CD14-positive monocyte (primary cell): Measurements from ENCODE around the gene IL3. TPM values are rescaled to one million over a fixed set of nuclear protein-coding genes. Genes with fewer than 3 reads are reported as not detected.

Source experiments
- DNase-seq, 3 donors: peaks; one replicate each; pipeline ENCODE4 v3.0.0-alpha.2; 2011 to 2022
- H2AFZ ChIP-seq: 2 replicates; pipeline ENCODE4 v1.6.0; 2012; ENCODE audit warnings: mild to moderate bottlenecking, low read depth, low read length, inconsistent platforms; ENCODE audit not compliant: insufficient read depth, poor library complexity, severe bottlenecking
- H3K27ac ChIP-seq, 2 donors: 1 replicate in 1 of 2; 2 replicates in 1 of 2; pipeline ENCODE4 v1.5.1; 2012 to 2013; ENCODE audit warnings: low read length in 2 of 2, control low read depth in 1 of 2, inconsistent platforms in 1 of 2, low read depth in 1 of 2, mild to moderate bottlenecking in 1 of 2
- H3K27me3 ChIP-seq, 2 donors: one replicate each; pipeline versions ENCODE4 v1.6.0 to v1.6.1; 2011 to 2013; ENCODE audit warnings: low read length in 2 of 2; ENCODE audit not compliant: control insufficient read depth in 2 of 2, insufficient read depth in 2 of 2
- H3K36me3 ChIP-seq, 2 donors: replicated peaks in 1 of 2; 1 replicate in 1 of 2; 2 replicates in 1 of 2; pipeline versions ENCODE4 v1.5.1 to v1.6.1; 2012 to 2013; ENCODE audit warnings: low read length in 2 of 2, control low read depth in 1 of 2, inconsistent platforms in 1 of 2, mild to moderate bottlenecking in 1 of 2; ENCODE audit not compliant: insufficient read depth in 2 of 2, control insufficient read depth in 1 of 2
- H3K4me1 ChIP-seq, 2 donors: 1 replicate in 1 of 2; 2 replicates in 1 of 2; pipeline versions ENCODE4 v1.5.1 to v1.6.1; 2012 to 2013; ENCODE audit warnings: low read length in 2 of 2, control low read depth in 1 of 2, inconsistent platforms in 1 of 2, mild to moderate bottlenecking in 1 of 2, moderate library complexity in 1 of 2; ENCODE audit not compliant: insufficient read depth in 2 of 2, control insufficient read depth in 1 of 2
- H3K4me2 ChIP-seq: replicated peaks from 2 replicates; pipeline ENCODE3; 2012; ENCODE audit warnings: low read length, moderate library complexity, mild to moderate bottlenecking; ENCODE audit not compliant: poor library complexity, severe bottlenecking; ENCODE audit errors: extremely low read depth
- H3K4me3 ChIP-seq, 3 experiments: fragments of 200-600 bp in 1 of 3; sonication (generic) in 1 of 3; replicated peaks in 1 of 3; 1 replicate in 2 of 3; 2 replicates in 1 of 3; pipeline ENCODE4 v1.5.1; 2011 to 2013; ENCODE audit warnings: low read length in 3 of 3, mild to moderate bottlenecking in 3 of 3, control low read depth in 2 of 3, low read depth in 2 of 3, inconsistent platforms in 1 of 3, moderate library complexity in 1 of 3
- H3K79me2 ChIP-seq: 2 replicates; pipeline ENCODE4 v1.6.0; 2012; ENCODE audit warnings: mild to moderate bottlenecking, control low read depth, inconsistent platforms, low read length, moderate library complexity; ENCODE audit not compliant: insufficient read depth
- H3K9ac ChIP-seq: 2 replicates; pipeline ENCODE4 v1.6.0; 2017; ENCODE audit warnings: low read length, mild to moderate bottlenecking; ENCODE audit not compliant: insufficient read depth, poor library complexity, severe bottlenecking
- H3K9me3 ChIP-seq, 2 donors: replicated peaks in 1 of 2; 1 replicate in 1 of 2; 2 replicates in 1 of 2; pipeline versions ENCODE4 v1.5.1 to v1.6.1; 2012 to 2013; ENCODE audit warnings: low read length in 2 of 2, control low read depth in 1 of 2; ENCODE audit not compliant: control insufficient read depth in 1 of 2, insufficient read depth in 1 of 2
- H4K20me1 ChIP-seq: 2 replicates; pipeline ENCODE4 v1.6.0; 2012; ENCODE audit warnings: mild to moderate bottlenecking, low read length, control low read depth, moderate library complexity; ENCODE audit not compliant: insufficient read depth
- H3K27ac Mint-ChIP-seq, 7 donors: one replicate each; pipeline ENCODE4 v1.8.0; 2020; ENCODE audit warnings: mild to moderate bottlenecking in 7 of 7, mixed read lengths in 7 of 7, moderate library complexity in 6 of 7, inconsistent platforms in 2 of 7
- H3K27me3 Mint-ChIP-seq, 3 donors: one replicate each; pipeline ENCODE4 v1.8.0; 2021 to 2022; ENCODE audit warnings: low read depth in 3 of 3, mild to moderate bottlenecking in 3 of 3, mixed read lengths in 3 of 3, moderate library complexity in 3 of 3, inconsistent platforms in 1 of 3
- H3K36me3 Mint-ChIP-seq, 2 donors: one replicate each; pipeline ENCODE4 v1.8.0; 2020; ENCODE audit warnings: mixed read lengths in 2 of 2, inconsistent platforms in 1 of 2, mild to moderate bottlenecking in 1 of 2
- H3K4me1 Mint-ChIP-seq: one replicate; pipeline ENCODE4 v1.8.0; 2020; ENCODE audit warnings: mild to moderate bottlenecking, mixed read lengths
- H3K4me3 Mint-ChIP-seq, 2 donors: one replicate each; pipeline ENCODE4 v1.8.0; 2020; ENCODE audit warnings: mild to moderate bottlenecking in 2 of 2, mixed read lengths in 2 of 2, moderate library complexity in 1 of 2
- H3K9me3 Mint-ChIP-seq, 7 donors: one replicate each; pipeline ENCODE4 v1.8.0; 2020 to 2022; ENCODE audit warnings: mixed read lengths in 7 of 7, mild to moderate bottlenecking in 6 of 7, moderate library complexity in 6 of 7, inconsistent platforms in 2 of 7
- CTCF ChIP-seq: fragments of 200-600 bp; IDR thresholded peaks from one replicate; pipeline ENCODE4 v1.8.0; 2022; ENCODE audit warnings: antibody characterized with exemption, mild to moderate bottlenecking
- WGBS: methylation state at CpG from one replicate; pipeline ENCODE4 v1.1.5; 2013; ENCODE audit warnings: missing lambda C conversion rate; ENCODE audit not compliant: insufficient coverage; 5-methylcytosine and 5-hydroxymethylcytosine counted together
- intact Hi-C, 2 donors: fragments of 100-400 bp; cut with micrococcal nuclease; formaldehyde crosslinking; loops; one replicate each; pipeline versions ENCODE4 v1.15.0 to v1.15.1; 2023
- polyA plus RNA-seq, 3 donors: library from polyadenylated mRNA; depleted of rRNA in 1 of 3; unstranded in 2 of 3; stranded (reverse) in 1 of 3; fragments of 300-500 nt in 2 of 3; fragments of >200 nt in 1 of 3; fragmentation: Illumina TruSeq in 2 of 3; gene quantifications; 1 replicate in 2 of 3; 2 replicates in 1 of 3; pipeline ENCODE4 v1.2.3, GENCODE V29; 2012 to 2021

Gene IL3
- polyA plus RNA-seq, 3 donors: not detected

GRCh38 chr5:132100672-132101261, 40.3 kb downstream of the IL3 start:
- no peaks in the 10 kb centered on the region for H3K79me2 ChIP-seq
- no peaks in the 10 kb centered on the region for H3K36me3 ChIP-seq
- peaks cover 57% of the 10 kb centered on the region for H3K4me1 Mint-ChIP-seq
- H3K27ac Mint-ChIP-seq: peak overlapping the region in 3 of 7 donors; percentile 18 to 66 (median 61)
- H3K27me3 ChIP-seq: no peaks in the 10 kb centered on the region
- H3K4me2 ChIP-seq: peak overlapping the region; percentile 1
- peaks cover 25 to 46% of the 10 kb centered on the region in 2 donors for H3K4me1 ChIP-seq
- peaks cover 16 to 17% (median 16%) of the 10 kb centered on the region in 3 donors for H3K27me3 Mint-ChIP-seq
- peak in 2 of 3 donors; percentile 30 to 40 for DNase-seq
- intact Hi-C loops: loop anchor here in 1 of 2 donors (5.0 kb wide), 1 partner anchor 33 kb away; no protein-coding TSS in a partner anchor
- peaks cover 0 to 2% (median 0%) of the 10 kb centered on the region in 7 donors for H3K9me3 Mint-ChIP-seq
- H3K36me3 Mint-ChIP-seq: peaks cover 0 to 9% of the 10 kb centered on the region in 2 donors
- peak overlapping the region in 1 of 2 donors; percentile 24 for H3K4me3 Mint-ChIP-seq
- no peaks in the 10 kb centered on the region for H3K9me3 ChIP-seq
- WGBS: 100% methylated on average over 2 of the region's 8 CpGs
- no peak for TF ChIP-seq CTCF
- no peak overlapping the region for H2AFZ ChIP-seq
- no peak overlapping the region for H3K27ac ChIP-seq
- H3K4me3 ChIP-seq: no peak overlapping the region
- H3K9ac ChIP-seq: no peak overlapping the region
- no peaks in the 10 kb centered on the region for H4K20me1 ChIP-seq

GRCh38 chr5:132101385-132101880, 41.0 kb downstream of the IL3 start:
- no peak overlapping the region for H3K9ac ChIP-seq
- 95% methylated on average over 4 of the region's 6 CpGs for WGBS
- Mint-ChIP-seq H3K27me3 (peaks cover 15 to 17% (median 16%) of the 10 kb centered on the region in 3 donors), H3K9me3 (peaks cover 0 to 2% (median 0%) of the 10 kb centered on the region in 7 donors), H3K27ac (peak overlapping the region in 1 of 7 donors; percentile 18), H3K4me1 (peaks cover 57% of the 10 kb centered on the region), H3K36me3 (peaks cover 0 to 9% of the 10 kb centered on the region in 2 donors), H3K4me3 (peak overlapping the region in 1 of 2 donors; percentile 24)
- H2AFZ ChIP-seq: no peak overlapping the region
- peaks cover 25 to 46% of the 10 kb centered on the region in 2 donors for H3K4me1 ChIP-seq
- H3K4me2 ChIP-seq: no peak overlapping the region
- H3K79me2 ChIP-seq: no peaks in the 10 kb centered on the region
- H3K27ac ChIP-seq: no peak overlapping the region
- no peak for TF ChIP-seq CTCF
- H3K9me3 ChIP-seq: no peaks in the 10 kb centered on the region
- no peak for DNase-seq
- H4K20me1 ChIP-seq: no peaks in the 10 kb centered on the region
- no peaks in the 10 kb centered on the region for H3K27me3 ChIP-seq
- no peak overlapping the region for H3K4me3 ChIP-seq
- intact Hi-C loops: loop anchor here in 1 of 2 donors (5.0 kb wide), 1 partner anchor 34 kb away; no protein-coding TSS in a partner anchor
- no peaks in the 10 kb centered on the region for H3K36me3 ChIP-seq
